ENCODE data around the gene GRID2IP.

GRID2IP gene

DNA sequence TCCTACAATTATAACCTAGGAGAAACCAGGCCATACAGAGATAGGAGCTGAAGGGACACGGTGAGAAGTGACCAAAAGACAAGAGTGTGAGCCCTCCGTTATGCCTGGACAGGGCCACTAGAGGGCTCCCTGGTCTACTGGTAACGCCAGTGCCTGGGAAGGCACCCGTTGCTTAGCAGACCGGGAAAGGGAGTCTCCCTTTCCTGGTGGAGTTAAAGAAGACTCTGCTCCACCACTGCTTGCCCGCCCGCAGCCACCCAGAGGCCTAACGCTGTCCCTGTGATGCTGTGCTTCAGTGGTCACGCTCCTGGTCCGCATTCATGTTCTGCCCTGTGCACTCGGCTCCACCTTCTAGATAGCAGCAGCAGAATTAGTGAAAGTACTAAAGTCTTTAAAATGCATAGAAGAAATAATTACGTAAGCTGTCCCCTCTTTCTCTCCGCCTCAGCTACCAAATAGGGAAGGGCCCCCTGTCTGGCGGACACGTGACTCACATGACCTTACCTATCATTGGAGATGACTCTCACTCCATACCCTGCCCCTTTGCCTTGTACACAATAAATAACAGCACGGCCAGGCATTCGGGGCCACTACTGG lies 34.8 kb downstream of the GRID2IP start:
- DNase-seq = peak; percentile 71

DNA sequence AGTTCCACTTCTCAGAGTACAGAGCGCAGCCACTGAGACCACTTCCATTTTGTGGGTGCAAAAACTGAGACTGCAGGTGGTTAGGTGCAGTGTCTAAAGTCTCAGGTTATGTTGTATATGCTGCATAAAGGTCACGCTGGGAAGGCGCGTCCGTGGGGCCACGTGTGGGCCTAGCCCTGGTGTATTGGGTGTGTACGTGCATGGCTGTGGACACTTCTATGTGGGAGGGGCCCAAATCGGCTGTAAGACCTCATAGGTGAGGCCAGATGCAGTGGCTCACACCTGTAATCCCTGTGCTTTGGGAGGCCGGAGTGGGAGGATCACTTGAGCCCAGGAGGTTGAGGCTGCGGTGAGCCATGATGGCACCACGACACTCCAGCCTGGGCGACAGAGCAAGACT lies 37.7 kb downstream of the GRID2IP start:
- no peak for DNase-seq

- DNase-seq = no peak
Measured at GRCh38 chr7:6512892-6513291, 38.4 kb downstream of the GRID2IP start.

- no peak for DNase-seq
Measured at GRCh38 chr7:6510476-6511133, 40.7 kb downstream of the GRID2IP start.

- DNase-seq = no peak
Measured at GRCh38 chr7:6508950-6509349, 42.3 kb downstream of the GRID2IP start.

GRCh38 chr7:6508539-6508938 lies 42.7 kb downstream of the GRID2IP start:
- no peak for DNase-seq

DNA sequence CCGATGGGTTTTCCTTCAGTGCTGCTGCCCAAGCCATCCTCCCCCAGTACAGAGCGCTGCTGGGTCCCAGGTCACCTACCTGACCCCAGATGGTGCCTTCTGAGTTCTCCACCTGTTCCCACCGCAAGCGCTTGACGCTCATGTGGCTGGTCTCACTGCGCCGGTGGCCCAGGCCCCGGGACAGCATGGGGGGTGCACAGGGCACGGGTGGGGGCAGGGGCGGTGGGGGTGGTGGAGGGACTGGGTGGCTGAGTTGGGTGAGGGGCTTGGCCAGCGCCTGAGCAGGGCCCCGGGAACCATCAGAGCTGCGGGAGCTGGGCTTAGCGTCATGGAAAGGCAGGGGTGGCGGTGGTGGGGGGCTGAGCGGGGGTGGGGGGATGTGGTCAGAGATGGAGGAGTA lies 43.4 kb downstream of the GRID2IP start:
- DNase-seq = no peak

DNA sequence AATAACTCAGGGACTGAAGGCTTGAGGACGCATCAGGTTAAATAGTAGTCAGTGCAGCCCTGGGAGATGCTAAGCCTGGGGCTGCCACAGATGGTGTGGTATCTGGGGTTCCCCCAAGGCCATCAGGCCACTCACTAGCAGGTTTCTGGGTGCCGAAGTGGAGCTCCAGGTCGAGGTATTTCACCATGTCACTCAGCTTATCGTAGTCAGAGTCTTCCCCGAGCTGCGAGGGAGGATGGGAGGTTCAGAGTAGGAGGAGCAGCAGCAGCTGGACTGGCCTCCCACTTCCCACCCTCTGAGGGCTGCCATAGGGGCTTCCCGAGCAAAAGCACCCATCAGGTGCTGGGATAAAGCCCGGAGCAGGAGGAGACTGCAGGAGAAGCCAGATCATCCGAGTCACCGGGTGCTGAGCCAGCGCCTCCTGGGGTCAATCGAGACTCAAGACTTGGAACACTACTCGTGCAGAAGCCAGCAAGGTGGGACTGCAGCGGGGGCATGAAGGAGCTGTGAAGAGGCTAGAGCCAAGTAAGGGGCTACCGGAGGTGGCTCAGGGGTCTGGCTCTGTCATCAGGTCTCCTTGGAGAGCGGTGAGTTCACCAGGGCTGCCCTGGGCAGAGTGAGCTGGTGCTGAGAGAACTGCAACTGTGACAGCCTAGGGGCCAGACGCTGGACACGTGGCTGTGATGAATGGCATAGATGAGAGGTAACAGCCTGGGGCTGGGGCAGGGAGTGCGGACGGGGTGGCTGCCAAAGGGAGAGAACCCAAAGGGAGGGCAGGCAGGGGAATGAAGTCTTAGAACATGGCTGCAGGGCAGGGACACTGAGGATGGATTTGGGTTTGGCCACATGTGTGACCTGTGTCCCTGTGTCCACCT lies 45.3 kb downstream of the GRID2IP start:
- DNase-seq = no peak

- DNase-seq = no peak
Measured at GRCh38 chr7:6504996-6505395, 46.3 kb downstream of the GRID2IP start.

GRCh38 chr7:6502886-6503285 lies 48.4 kb downstream of the GRID2IP start:
- no peak for DNase-seq

DNA sequence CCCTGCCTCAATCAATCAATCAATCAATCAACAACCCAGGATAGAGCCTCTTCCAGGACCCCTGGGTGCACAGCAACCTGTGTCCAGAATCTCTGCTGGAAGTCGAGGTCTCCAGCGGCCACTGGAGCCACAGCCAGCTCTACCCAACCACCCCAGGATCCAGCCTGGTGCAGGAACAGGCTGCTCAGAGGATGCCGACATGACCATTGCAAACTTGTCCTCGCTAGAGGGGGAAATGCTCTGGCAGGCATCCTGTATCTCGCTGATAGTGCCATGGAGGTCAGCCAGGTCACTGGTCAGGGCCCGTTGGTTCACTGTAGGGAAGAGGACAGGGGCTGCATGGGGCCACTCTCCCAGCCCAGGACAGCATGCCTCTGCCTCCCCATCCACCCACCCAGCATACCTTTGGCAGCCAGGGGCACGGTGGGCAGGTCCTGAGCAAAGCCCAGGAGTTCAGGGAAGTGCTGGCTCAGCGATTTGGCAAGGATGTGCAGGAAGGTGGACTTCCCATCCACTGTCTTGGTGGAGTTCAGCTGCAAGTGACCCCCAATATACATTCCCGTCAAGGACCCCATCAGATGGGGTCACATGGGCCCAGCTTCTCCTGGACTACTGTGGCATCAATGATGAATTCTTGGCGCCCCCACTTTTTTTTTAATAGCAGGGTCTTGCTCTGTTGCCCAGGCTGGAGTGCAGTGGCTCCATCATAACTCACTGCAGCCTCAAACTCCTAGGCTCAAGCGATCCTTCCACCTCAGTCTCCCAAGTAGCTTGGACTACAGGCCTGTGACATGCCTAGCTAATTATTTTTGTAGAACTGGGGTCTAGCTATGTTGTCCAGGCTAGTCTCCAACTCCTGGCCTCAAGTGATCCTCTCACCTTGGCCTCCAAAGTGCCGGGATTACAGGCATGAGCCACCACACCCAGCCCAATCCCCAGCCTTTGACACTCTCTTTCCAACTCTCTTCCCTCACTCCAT lies 49.4 kb downstream of the GRID2IP start:
- no peak for DNase-seq

DNA sequence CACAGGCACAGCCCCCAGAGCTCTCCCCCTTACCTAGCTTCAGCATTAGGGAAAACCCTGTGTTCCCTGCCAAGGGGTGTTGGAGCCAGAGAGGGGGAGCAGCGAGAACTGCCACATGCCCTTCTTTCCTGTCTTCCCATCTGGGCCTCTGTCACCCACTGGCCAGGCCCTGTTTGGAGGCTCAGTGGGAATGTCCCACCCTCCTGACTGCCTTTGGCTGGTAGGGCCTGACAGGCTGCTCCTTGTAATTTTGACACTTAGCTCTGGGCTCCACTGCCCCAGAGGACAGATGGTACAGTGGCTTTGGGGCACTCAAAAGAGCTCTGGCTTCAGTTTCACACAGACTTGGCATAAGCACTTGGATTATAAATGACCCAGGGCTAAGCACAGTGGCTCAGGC lies 50.6 kb downstream of the GRID2IP start:
- DNase-seq = no peak

GRCh38 chr7:6497994-6498393 lies 53.3 kb downstream of the GRID2IP start:
- no peak for DNase-seq

DNA sequence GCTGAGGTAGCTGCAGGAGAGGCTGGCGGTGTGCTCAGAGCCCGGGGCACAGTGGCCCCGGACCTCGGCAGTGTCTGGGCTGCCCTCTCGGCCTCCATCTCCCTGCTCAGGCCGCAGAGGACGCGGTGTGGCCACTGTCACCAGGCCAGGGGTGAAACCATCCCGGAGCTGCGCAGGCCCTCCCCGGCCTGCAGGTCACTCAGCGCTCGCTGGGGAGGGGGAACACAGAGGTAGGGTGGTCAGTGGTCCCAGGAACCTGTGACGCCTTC lies 53.7 kb downstream of the GRID2IP start:
- no peak for DNase-seq

- no peak for DNase-seq
Measured at GRCh38 chr7:6496842-6497636, 54.2 kb downstream of the GRID2IP start.

- DNase-seq = no peak
Measured at GRCh38 chr7:6495597-6496262, 55.5 kb downstream of the GRID2IP start.

GRCh38 chr7:6494365-6494764 lies 56.9 kb downstream of the GRID2IP start:
- no peak for DNase-seq

DNA sequence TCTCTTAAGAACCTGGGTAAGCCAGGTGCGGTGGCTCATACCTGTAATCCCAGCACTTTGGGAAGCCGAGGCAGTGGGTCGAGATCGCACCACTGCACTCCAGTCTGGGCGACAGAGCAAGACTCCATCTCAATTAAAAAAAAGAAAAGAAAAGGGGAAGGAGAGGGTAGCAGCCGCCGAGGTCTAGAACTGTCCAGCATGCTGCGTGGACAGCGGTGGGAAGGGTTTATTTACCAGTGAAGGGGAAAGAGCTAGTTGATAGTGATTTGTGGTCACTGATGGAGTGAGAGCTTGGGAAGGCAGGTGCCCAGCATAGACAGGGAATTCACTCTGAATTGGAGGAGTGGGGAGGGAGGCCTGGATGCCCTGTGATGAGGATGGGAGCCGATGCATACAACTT lies 60.1 kb downstream of the GRID2IP start:
- DNase-seq = no peak

- DNase-seq = no peak
Measured at GRCh38 chr7:6489612-6490011, 61.6 kb downstream of the GRID2IP start.

DNA sequence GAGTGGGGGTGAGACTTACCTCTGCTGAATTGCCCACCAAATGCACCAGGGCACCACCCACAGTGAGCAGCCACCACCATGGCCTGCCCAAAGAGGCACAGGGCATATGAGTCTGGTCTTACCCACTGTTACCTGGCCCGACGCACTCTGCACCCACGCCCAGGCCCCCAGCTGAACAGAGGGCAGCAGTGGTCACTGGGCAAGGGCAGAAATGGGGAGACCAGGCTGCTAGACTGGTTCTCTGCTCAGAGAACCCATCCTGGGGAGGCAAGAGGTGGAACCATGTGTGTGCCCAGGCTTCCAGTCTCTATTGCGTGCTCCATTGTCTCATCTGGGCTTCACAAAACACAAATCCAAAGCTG lies 64.1 kb downstream of the GRID2IP start:
- DNase-seq = no peak

DNA sequence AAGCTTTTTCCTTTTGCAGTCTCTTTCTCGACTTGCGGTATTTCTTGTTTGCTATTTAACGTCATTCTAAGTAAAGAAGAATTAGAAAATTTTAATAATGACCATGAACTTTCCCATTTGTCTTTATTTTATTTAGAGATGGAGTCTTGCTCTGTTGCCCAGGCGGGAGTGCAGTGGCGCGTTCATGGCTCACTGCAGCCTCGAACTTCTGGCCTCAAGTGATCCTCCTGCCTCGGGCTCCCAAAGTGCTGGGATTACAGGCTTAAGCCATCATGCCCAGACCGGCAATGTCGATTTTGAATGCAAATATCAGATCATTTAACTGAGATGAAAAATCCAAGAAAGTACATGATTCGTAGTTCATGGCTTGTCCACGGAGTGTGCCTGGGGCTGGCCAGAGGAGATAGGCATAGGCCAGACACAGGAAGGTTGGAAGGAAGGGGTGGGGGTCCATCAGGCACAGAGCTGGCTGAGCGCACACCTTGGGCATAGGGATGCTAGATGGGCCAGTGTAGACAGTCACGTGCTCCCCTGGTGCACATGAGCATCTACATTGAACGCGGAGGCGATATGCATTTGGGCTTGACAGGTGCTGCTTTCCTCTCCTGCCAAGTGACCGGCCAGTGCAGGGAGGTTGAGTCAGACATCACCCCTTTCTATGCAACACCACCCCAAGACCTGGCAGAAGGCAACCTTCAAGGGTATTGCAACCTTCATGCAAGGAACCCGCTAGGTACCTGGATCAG lies 64.7 kb downstream of the GRID2IP start:
- no peak for DNase-seq
